SK-N-SH (cell line): ENCODE data around the gene MMP2. TPM values are rescaled to one million over a fixed set of nuclear protein-coding genes. Genes with fewer than 3 reads are reported as not detected.

Experiments
- CTCF ChIA-PET: fragments of 300-600, 350-600 bp; formaldehyde crosslinking; extraction: SDS; loops from one replicate; lab custom pipeline; 2021; lab: Yijun Ruan, JAX
- POLR2A ChIA-PET: fragments of 350-600 bp; sonication (Branson Sonifier 250); formaldehyde crosslinking; extraction: SDS; loops from one replicate; lab custom pipeline; 2020; ENCODE audit warnings: antibody characterized with exemption, inconsistent platforms; lab: Yijun Ruan, JAX
- DNase-seq: peaks from one replicate; pipeline ENCODE4 v3.0.0; 2012
- H2AFZ ChIP-seq: fragments of 200-600 bp; sonication (generic); 2 replicates; pipeline ENCODE4 v1.8.1; 2016; ENCODE audit warnings: antibody characterized with exemption, mild to moderate bottlenecking, low read depth
- H3F3A ChIP-seq: fragments of 200-600 bp; sonication (generic); replicated peaks from 2 replicates; pipeline ENCODE3; 2016; ENCODE audit warnings: antibody characterized with exemption, mild to moderate bottlenecking; ENCODE audit not compliant: insufficient read depth
- H3K27ac ChIP-seq, 2 experiments: fragments of 200-500 bp in 1 of 2; fragments of 200-600 bp in 1 of 2; sonication (Bioruptor generic) in 1 of 2; sonication (generic), shearing (Covaris generic) in 1 of 2; 2 replicates each; pipeline versions ENCODE4 v1.5.1 to v1.6.1; 2014 to 2016; ENCODE audit warnings: low read depth in 2 of 2, inconsistent platforms in 1 of 2, low read length in 1 of 2, mild to moderate bottlenecking in 1 of 2, mixed read lengths in 1 of 2
- H3K27me3 ChIP-seq: fragments of 200-600 bp; sonication (generic), shearing (Covaris generic); 2 replicates; pipeline ENCODE4 v1.6.1; 2016; ENCODE audit warnings: mixed run types; ENCODE audit not compliant: insufficient read depth
- H3K36me3 ChIP-seq, 2 experiments: fragments of 200-500 bp in 1 of 2; fragments of 200-600 bp in 1 of 2; sonication (Bioruptor generic) in 1 of 2; sonication (generic) in 1 of 2; replicated peaks in 1 of 2; 2 replicates each; pipeline versions ENCODE3 to v1.5.1; 2014 to 2016; ENCODE audit warnings: low read length in 1 of 2, mild to moderate bottlenecking in 1 of 2; ENCODE audit not compliant: insufficient read depth in 2 of 2, control insufficient read depth in 1 of 2
- H3K4me1 ChIP-seq, 2 experiments: fragments of 200-500 bp in 1 of 2; fragments of 200-600 bp in 1 of 2; sonication (Bioruptor generic) in 1 of 2; sonication (generic), shearing (Covaris generic) in 1 of 2; 2 replicates each; pipeline versions ENCODE4 v1.5.1 to v1.6.1; 2014 to 2016; ENCODE audit warnings: low read depth in 1 of 2, low read length in 1 of 2, mixed run types in 1 of 2; ENCODE audit not compliant: insufficient read depth in 2 of 2, control insufficient read depth in 1 of 2
- H3K4me2 ChIP-seq: fragments of 200-600 bp; sonication (generic), shearing (Covaris generic); 2 replicates; pipeline ENCODE4 v1.6.1; 2017; ENCODE audit warnings: mixed run types
- H3K4me3 ChIP-seq, 2 experiments: fragments of 200-500 bp in 1 of 2; fragments of 200-600 bp in 1 of 2; sonication (Bioruptor generic) in 1 of 2; sonication (generic), shearing (Covaris generic) in 1 of 2; 2 replicates each; pipeline versions ENCODE4 v1.5.1 to v1.8.1; 2014 to 2016; ENCODE audit warnings: low read depth in 2 of 2, inconsistent platforms in 1 of 2, low read length in 1 of 2, mild to moderate bottlenecking in 1 of 2, mixed read lengths in 1 of 2, moderate library complexity in 1 of 2
- H3K79me2 ChIP-seq: fragments of 200-600 bp; sonication (generic); 2 replicates; pipeline ENCODE4 v1.8.1; 2017; ENCODE audit warnings: mild to moderate bottlenecking; ENCODE audit not compliant: insufficient read depth
- H3K9ac ChIP-seq: fragments of 200-600 bp; sonication (generic); 2 replicates; pipeline ENCODE4 v1.6.1; 2017; ENCODE audit warnings: mixed run types
- H3K9me2 ChIP-seq: fragments of 200-600 bp; sonication (generic); 2 replicates; pipeline ENCODE4 v1.6.1; 2017; ENCODE audit warnings: mixed run types
- H3K9me3 ChIP-seq: fragments of 200-600 bp; sonication (generic); 2 replicates; pipeline ENCODE4 v1.6.1; 2017; ENCODE audit warnings: mixed run types, mild to moderate bottlenecking, moderate library complexity
- H4K20me1 ChIP-seq: fragments of 200-600 bp; sonication (generic); 2 replicates; pipeline ENCODE4 v1.6.1; 2017; ENCODE audit warnings: mild to moderate bottlenecking, mixed run types; ENCODE audit not compliant: insufficient read depth
- CHD2 ChIP-seq: fragments of 150-350 bp; IDR thresholded peaks from 2 replicates; pipeline ENCODE4 v1.6.1; 2018; ENCODE audit warnings: low read length; ENCODE audit not compliant: partially characterized antibody
- ELF1 ChIP-seq: IDR thresholded peaks from 2 replicates; pipeline ENCODE4 v1.4.0; 2012
- EP300 ChIP-seq, 2 experiments: IDR thresholded peaks; 2 replicates each; pipeline versions ENCODE4 v1.4.0 to v1.6.1; 2012; ENCODE audit warnings: borderline replicate concordance in 1 of 2, low read depth in 1 of 2, low read length in 1 of 2
- EZH2phosphoT487 ChIP-seq: fragments of 200-600 bp; sonication (generic); IDR thresholded peaks from 2 replicates; pipeline ENCODE4 v1.6.1; 2017; ENCODE audit warnings: low read depth, mixed run types, mild to moderate bottlenecking, antibody characterized with exemption, moderate library complexity, borderline replicate concordance
- FOXJ3 ChIP-seq: sonication (generic); formaldehyde crosslinking; IDR thresholded peaks from 2 replicates; pipeline ENCODE4 v1.5.1; 2020; ENCODE audit warnings: mild to moderate bottlenecking, missing genetic modification reagents
- FOXM1 ChIP-seq: IDR thresholded peaks from 2 replicates; pipeline ENCODE4 v1.4.0; 2012; ENCODE audit warnings: low read depth, mild to moderate bottlenecking
- GABPA ChIP-seq: IDR thresholded peaks from 2 replicates; pipeline ENCODE4 v1.4.0; 2012; ENCODE audit warnings: low read depth, mild to moderate bottlenecking
- IRF3 ChIP-seq: fragments of 150-350 bp; IDR thresholded peaks from 2 replicates; pipeline ENCODE4 v1.6.1; 2016; ENCODE audit warnings: mild to moderate bottlenecking, low read depth, low read length
- MAX ChIP-seq: IDR thresholded peaks from 2 replicates; pipeline ENCODE4 v1.4.0; 2012; ENCODE audit warnings: low read depth
- MEF2A ChIP-seq: IDR thresholded peaks from 2 replicates; pipeline ENCODE4 v1.4.0; 2012; ENCODE audit warnings: low read depth, borderline replicate concordance
- NRF1 ChIP-seq: IDR thresholded peaks from 2 replicates; pipeline ENCODE4 v1.6.1; 2012; ENCODE audit warnings: low read depth, mild to moderate bottlenecking, low read length
- RAD21 ChIP-seq: IDR thresholded peaks from 2 replicates; pipeline ENCODE4 v1.6.1; 2012; ENCODE audit warnings: mild to moderate bottlenecking, low read length
- RCOR1 ChIP-seq: fragments of 150-350 bp; IDR thresholded peaks from 2 replicates; pipeline ENCODE4 v1.6.1; 2017; ENCODE audit warnings: antibody characterized with exemption, low read length
- RXRA ChIP-seq: IDR thresholded peaks from 2 replicates; pipeline ENCODE4 v1.4.0; 2012; ENCODE audit warnings: low read depth, mild to moderate bottlenecking, borderline replicate concordance
- SMC3 ChIP-seq: IDR thresholded peaks from 2 replicates; pipeline ENCODE4 v1.6.1; 2012; ENCODE audit warnings: low read depth, low read length, improper control_type of control experiment
- TEAD4 ChIP-seq: IDR thresholded peaks from 2 replicates; pipeline ENCODE4 v1.4.0; 2012; ENCODE audit warnings: mild to moderate bottlenecking, borderline replicate concordance; ENCODE audit not compliant: insufficient read depth
- USF1 ChIP-seq: IDR thresholded peaks from 2 replicates; pipeline ENCODE4 v1.4.0; 2012; ENCODE audit warnings: low read depth, borderline replicate concordance
- YY1 ChIP-seq: IDR thresholded peaks from 2 replicates; pipeline ENCODE4 v1.4.0; 2012; ENCODE audit warnings: low read depth, mild to moderate bottlenecking
- ZBTB33 ChIP-seq: IDR thresholded peaks from 2 replicates; pipeline ENCODE4 v1.4.0; 2012; ENCODE audit warnings: low read depth, borderline replicate concordance
- WGBS: methylation state at CpG from one replicate; pipeline ENCODE4 v1.1.6; 2017; ENCODE audit warnings: low lambda C conversion rate; 5-methylcytosine and 5-hydroxymethylcytosine counted together
- polyA plus RNA-seq, 3 experiments: library from polyadenylated mRNA; depleted of rRNA; stranded (reverse); fragments of >200 nt; gene quantifications; 2 replicates each; pipeline ENCODE4 v1.2.3, GENCODE V29; 2012
- TF ChIP-seq, protein P1 (sequence below): IDR thresholded peaks from 2 replicates; pipeline ENCODE4 v1.6.1; 2012; ENCODE audit warnings: mild to moderate bottlenecking, low read depth, low read length, moderate library complexity

MMP2 gene
- polyA plus RNA-seq, 1 of the 3 experiments (the other 2 are of a cell fraction) = 1,101 TPM

DNA sequence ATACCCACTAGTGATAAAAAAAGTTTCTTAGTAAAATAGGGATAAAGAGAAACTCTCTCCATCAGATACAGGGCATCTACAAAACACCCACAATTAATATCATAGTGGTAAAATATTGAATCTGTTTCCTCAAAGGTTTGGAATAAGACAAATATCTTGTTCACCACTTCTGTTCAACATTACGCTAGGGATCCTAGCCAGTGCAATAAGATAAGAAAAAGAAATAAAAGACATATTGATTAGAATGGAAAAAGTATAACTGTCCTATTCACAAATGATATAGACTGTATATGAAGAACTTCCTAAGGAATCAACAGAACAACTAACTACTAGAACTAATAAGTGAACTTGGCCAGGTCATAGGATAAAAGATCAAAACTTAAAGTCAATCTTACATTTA is 42.8 kb downstream of the MMP2 start:
- POLR2A ChIA-PET = no interaction called here

More for the DNA sequence above, 42.8 kb downstream of the MMP2 start:
- TF ChIP-seq ZBTB33 (no peak), FOXM1 (no peak), EZH2phosphoT487 (no peak), FOXJ3 (CRISPR knock-in tag) (no peak), GABPA (no peak), MAX (no peak), EP300 (IDR thresholded peaks at IDR 0.05; ENCODE audit: borderline replicate concordance in 1 of 2, low read depth in 1 of 2, low read length in 1 of 2) (no peak), YY1 (no peak), RXRA (no peak), RAD21 (no peak), NRF1 (no peak), RCOR1 (no peak), SMC3 (no peak), ELF1 (no peak), USF1 (no peak), IRF3 (no peak), MEF2A (no peak), TEAD4 (no peak), CHD2 (no peak)
- TF ChIP-seq, protein P1, sequence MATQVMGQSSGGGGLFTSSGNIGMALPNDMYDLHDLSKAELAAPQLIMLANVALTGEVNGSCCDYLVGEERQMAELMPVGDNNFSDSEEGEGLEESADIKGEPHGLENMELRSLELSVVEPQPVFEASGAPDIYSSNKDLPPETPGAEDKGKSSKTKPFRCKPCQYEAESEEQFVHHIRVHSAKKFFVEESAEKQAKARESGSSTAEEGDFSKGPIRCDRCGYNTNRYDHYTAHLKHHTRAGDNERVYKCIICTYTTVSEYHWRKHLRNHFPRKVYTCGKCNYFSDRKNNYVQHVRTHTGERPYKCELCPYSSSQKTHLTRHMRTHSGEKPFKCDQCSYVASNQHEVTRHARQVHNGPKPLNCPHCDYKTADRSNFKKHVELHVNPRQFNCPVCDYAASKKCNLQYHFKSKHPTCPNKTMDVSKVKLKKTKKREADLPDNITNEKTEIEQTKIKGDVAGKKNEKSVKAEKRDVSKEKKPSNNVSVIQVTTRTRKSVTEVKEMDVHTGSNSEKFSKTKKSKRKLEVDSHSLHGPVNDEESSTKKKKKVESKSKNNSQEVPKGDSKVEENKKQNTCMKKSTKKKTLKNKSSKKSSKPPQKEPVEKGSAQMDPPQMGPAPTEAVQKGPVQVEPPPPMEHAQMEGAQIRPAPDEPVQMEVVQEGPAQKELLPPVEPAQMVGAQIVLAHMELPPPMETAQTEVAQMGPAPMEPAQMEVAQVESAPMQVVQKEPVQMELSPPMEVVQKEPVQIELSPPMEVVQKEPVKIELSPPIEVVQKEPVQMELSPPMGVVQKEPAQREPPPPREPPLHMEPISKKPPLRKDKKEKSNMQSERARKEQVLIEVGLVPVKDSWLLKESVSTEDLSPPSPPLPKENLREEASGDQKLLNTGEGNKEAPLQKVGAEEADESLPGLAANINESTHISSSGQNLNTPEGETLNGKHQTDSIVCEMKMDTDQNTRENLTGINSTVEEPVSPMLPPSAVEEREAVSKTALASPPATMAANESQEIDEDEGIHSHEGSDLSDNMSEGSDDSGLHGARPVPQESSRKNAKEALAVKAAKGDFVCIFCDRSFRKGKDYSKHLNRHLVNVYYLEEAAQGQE = no peak
- DNase-seq = no peak
- Histone ChIP-seq H3K4me1 (no peaks in the 10 kb centered on the region), H3K9ac (no peak overlapping the region), H3K36me3 (peaks cover 18 to 38% of the 10 kb centered on the region in 2 experiments), H3K27ac (no peak overlapping the region), H4K20me1 (no peaks in the 10 kb centered on the region), H3K9me3 (peaks cover 16% of the 10 kb centered on the region), H2AFZ (no peak overlapping the region), H3F3A (peaks cover 42% of the 10 kb centered on the region), H3K27me3 (no peaks in the 10 kb centered on the region), H3K79me2 (peaks cover 21% of the 10 kb centered on the region), H3K9me2 (no peaks in the 10 kb centered on the region), H3K4me2 (no peak overlapping the region), H3K4me3 (no peak overlapping the region)
- WGBS = 2% methylated on average over 1 of the region's 1 CpG
- CTCF ChIA-PET = interaction anchor here (1.2 to 2.4 kb wide), 3 partner anchors 17 to 57 kb away, joined by 4 to 7 read pairs (median 4); no protein-coding TSS in a partner anchor
